Type B pancreatic cell (in vitro differentiated cells): Measurements from ENCODE around the gene KCNT1. TPM values are rescaled to one million over a fixed set of nuclear protein-coding genes. Genes with fewer than 3 reads are reported as not detected.
A peak's percentile ranks its signal among the peaks of the same experiment; 100 is the strongest.

ENCODE experiments used
- DNase-seq: peaks from one replicate; pipeline ENCODE4 v3.0.0; 2021; ENCODE audit warnings: mixed read lengths; ENCODE audit not compliant: unreplicated experiment; ENCODE audit errors: extremely low spot score
- H3K27ac Mint-ChIP-seq: 2 replicates; pipeline ENCODE4 v1.8.0; 2021; ENCODE audit warnings: mild to moderate bottlenecking, mixed read lengths
- H3K27me3 Mint-ChIP-seq: 2 replicates; pipeline ENCODE4 v1.8.0; 2021; ENCODE audit warnings: mixed read lengths
- H3K36me3 Mint-ChIP-seq: 2 replicates; pipeline ENCODE4 v1.8.0; 2021; ENCODE audit warnings: mixed read lengths
- H3K4me1 Mint-ChIP-seq: one replicate; pipeline ENCODE4 v1.8.0; 2021; ENCODE audit warnings: mixed read lengths; ENCODE audit not compliant: unreplicated experiment
- H3K4me3 Mint-ChIP-seq: 2 replicates; pipeline ENCODE4 v1.8.0; 2021; ENCODE audit warnings: mild to moderate bottlenecking, mixed read lengths
- H3K9me3 Mint-ChIP-seq: 2 replicates; pipeline ENCODE4 v1.8.0; 2021; ENCODE audit warnings: mixed read lengths
- CTCF ChIP-seq: fragments of 200-600 bp; sonication (generic); conservative IDR thresholded peaks from 2 replicates; pipeline ENCODE4 v1.5.0; 2021; ENCODE audit warnings: antibody characterized with exemption, mild to moderate bottlenecking
- total RNA-seq: library from RNA; stranded (reverse); gene quantifications from 2 replicates; pipeline ENCODE4 v1.2.1, GENCODE V29; 2021; ENCODE audit warnings: low replicate concordance

Gene KCNT1
- total RNA-seq, 1 donor from 2014 or later: not detected

- no peak for TF ChIP-seq CTCF
- Mint-ChIP-seq H3K4me3 (no peak overlapping the region), H3K4me1 (peaks cover 12% of the 10 kb centered on the region), H3K27me3 (no peaks in the 10 kb centered on the region), H3K9me3 (peaks cover 9% of the 10 kb centered on the region), H3K36me3 (peaks cover 40% of the 10 kb centered on the region), H3K27ac (peak overlapping the region; percentile 13)
- no peak for DNase-seq
Measured at GRCh38 chr9:135828656-135829055, 126.7 kb downstream of the KCNT1 start.

GRCh38 chr9:135830496-135830895 is 128.5 kb downstream of the KCNT1 start:
- TF ChIP-seq CTCF: no peak
- Mint-ChIP-seq H3K9me3 (peaks cover 9% of the 10 kb centered on the region), H3K36me3 (peaks cover 49% of the 10 kb centered on the region), H3K4me1 (peaks cover 12% of the 10 kb centered on the region), H3K27ac (no peak overlapping the region), H3K4me3 (no peak overlapping the region), H3K27me3 (no peaks in the 10 kb centered on the region)
- no peak for DNase-seq

- no peak overlapping the region for H3K27ac Mint-ChIP-seq
- H3K4me1 Mint-ChIP-seq: peaks cover 4% of the 10 kb centered on the region
- no peak for DNase-seq
- H3K36me3 Mint-ChIP-seq: peaks cover 31% of the 10 kb centered on the region
- H3K27me3 Mint-ChIP-seq: no peaks in the 10 kb centered on the region
- TF ChIP-seq CTCF: no peak
- no peak overlapping the region for H3K4me3 Mint-ChIP-seq
- H3K9me3 Mint-ChIP-seq: no peaks in the 10 kb centered on the region
Measured at GRCh38 chr9:135833864-135834263, 131.9 kb downstream of the KCNT1 start.

GRCh38 chr9:135835131-135835530 is 133.1 kb downstream of the KCNT1 start:
- no peak overlapping the region for H3K4me3 Mint-ChIP-seq
- peaks cover 4% of the 10 kb centered on the region for H3K4me1 Mint-ChIP-seq
- H3K27ac Mint-ChIP-seq: no peak overlapping the region
- no peak for DNase-seq
- H3K9me3 Mint-ChIP-seq: no peaks in the 10 kb centered on the region
- H3K27me3 Mint-ChIP-seq: no peaks in the 10 kb centered on the region
- peaks cover 25% of the 10 kb centered on the region for H3K36me3 Mint-ChIP-seq
- no peak for TF ChIP-seq CTCF

- TF ChIP-seq CTCF: no peak
- Mint-ChIP-seq H3K27ac (no peak overlapping the region), H3K36me3 (peaks cover 23% of the 10 kb centered on the region), H3K9me3 (peaks cover 6% of the 10 kb centered on the region), H3K4me1 (no peaks in the 10 kb centered on the region), H3K27me3 (no peaks in the 10 kb centered on the region), H3K4me3 (no peak overlapping the region)
- no peak for DNase-seq
Measured at GRCh38 chr9:135839516-135839915, 137.5 kb downstream of the KCNT1 start.

- H3K9me3 Mint-ChIP-seq: peaks cover 6% of the 10 kb centered on the region
- no peaks in the 10 kb centered on the region for H3K27me3 Mint-ChIP-seq
- peaks cover 28% of the 10 kb centered on the region for H3K36me3 Mint-ChIP-seq
- no peaks in the 10 kb centered on the region for H3K4me1 Mint-ChIP-seq
- no peak for TF ChIP-seq CTCF
- H3K4me3 Mint-ChIP-seq: no peak overlapping the region
- no peak overlapping the region for H3K27ac Mint-ChIP-seq
- DNase-seq: no peak
Measured at GRCh38 chr9:135840107-135840506, 138.1 kb downstream of the KCNT1 start.
